ENCODE results near the gene BPIFA1.

BPIFA1 gene

GRCh38 chr20:33237989-33238388, 2.2 kb downstream of the BPIFA1 start:
- Histone ChIP-seq H3K9me3 (ENCODE audit: low read length) (no peaks in the 10 kb centered on the region), H3K4me2 (ENCODE audit: low read length) (no peak overlapping the region), H4K20me1 (ENCODE audit: insufficient read depth, low read length) (no peaks in the 10 kb centered on the region), H3K4me1 (ENCODE audit: insufficient read depth, low read length, severe bottlenecking) (no peaks in the 10 kb centered on the region), H3K36me3 (ENCODE audit: insufficient read depth, low read length) (no peaks in the 10 kb centered on the region), H3K27me3 (ENCODE audit: insufficient read depth, low read length) (0 out of 2 replicates have a peak, but pooled peaks cover 4% of the 10 kb centered on the region), H3K9ac (ENCODE audit: low read length) (no peak overlapping the region), H3F3A (ENCODE audit: insufficient read depth, low read length) (no peaks in the 10 kb centered on the region), H2AFZ (ENCODE audit: low read length) (no peak overlapping the region), H3K79me2 (ENCODE audit: insufficient read depth, low read length) (no peaks in the 10 kb centered on the region), H3K4me3 (ENCODE audit: low read depth, low read length, poor library complexity, severe bottlenecking) (no peak overlapping the region), H3K9me2 (ENCODE audit: low read depth, low read length) (no peaks in the 10 kb centered on the region), H3K27ac (ENCODE audit: low read depth, low read length, poor library complexity, severe bottlenecking) (no peak overlapping the region)
- TF ChIP-seq, protein P1, sequence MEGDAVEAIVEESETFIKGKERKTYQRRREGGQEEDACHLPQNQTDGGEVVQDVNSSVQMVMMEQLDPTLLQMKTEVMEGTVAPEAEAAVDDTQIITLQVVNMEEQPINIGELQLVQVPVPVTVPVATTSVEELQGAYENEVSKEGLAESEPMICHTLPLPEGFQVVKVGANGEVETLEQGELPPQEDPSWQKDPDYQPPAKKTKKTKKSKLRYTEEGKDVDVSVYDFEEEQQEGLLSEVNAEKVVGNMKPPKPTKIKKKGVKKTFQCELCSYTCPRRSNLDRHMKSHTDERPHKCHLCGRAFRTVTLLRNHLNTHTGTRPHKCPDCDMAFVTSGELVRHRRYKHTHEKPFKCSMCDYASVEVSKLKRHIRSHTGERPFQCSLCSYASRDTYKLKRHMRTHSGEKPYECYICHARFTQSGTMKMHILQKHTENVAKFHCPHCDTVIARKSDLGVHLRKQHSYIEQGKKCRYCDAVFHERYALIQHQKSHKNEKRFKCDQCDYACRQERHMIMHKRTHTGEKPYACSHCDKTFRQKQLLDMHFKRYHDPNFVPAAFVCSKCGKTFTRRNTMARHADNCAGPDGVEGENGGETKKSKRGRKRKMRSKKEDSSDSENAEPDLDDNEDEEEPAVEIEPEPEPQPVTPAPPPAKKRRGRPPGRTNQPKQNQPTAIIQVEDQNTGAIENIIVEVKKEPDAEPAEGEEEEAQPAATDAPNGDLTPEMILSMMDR (IDR thresholded peaks at IDR 0.05; ENCODE audit: low read length), result no peak

DNA sequence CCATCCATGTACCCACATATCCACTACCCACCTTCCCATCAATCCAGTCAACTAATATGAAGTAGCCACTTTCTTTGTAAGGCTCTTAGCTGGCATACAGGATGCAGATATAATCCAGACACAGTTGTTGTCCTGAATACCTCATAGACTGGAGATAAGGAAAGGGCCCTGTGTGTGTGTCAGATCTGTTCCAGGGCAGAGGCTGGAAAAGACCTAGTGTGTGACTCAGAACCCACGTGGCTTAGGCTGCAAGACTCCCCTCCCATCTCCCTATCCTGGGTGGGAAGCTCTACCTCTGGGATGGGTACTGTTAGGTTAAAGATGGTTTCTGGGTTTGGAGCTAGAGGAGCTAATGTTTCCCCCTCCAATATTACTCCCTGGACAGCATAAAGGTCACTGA, 3.6 kb downstream of the BPIFA1 start:
- Histone ChIP-seq H3K4me1 (ENCODE audit: insufficient read depth, low read length, severe bottlenecking) (no peaks in the 10 kb centered on the region), H2AFZ (ENCODE audit: low read length) (no peak overlapping the region), H3K27me3 (ENCODE audit: insufficient read depth, low read length) (no peaks in the 10 kb centered on the region), H3K9me3 (ENCODE audit: low read length) (no peaks in the 10 kb centered on the region), H3K27ac (ENCODE audit: low read depth, low read length, poor library complexity, severe bottlenecking) (no peak overlapping the region), H3K4me3 (ENCODE audit: low read depth, low read length, poor library complexity, severe bottlenecking) (no peak overlapping the region), H3K9ac (ENCODE audit: low read length) (no peak overlapping the region), H4K20me1 (ENCODE audit: insufficient read depth, low read length) (no peaks in the 10 kb centered on the region), H3K4me2 (ENCODE audit: low read length) (no peak overlapping the region), H3K36me3 (ENCODE audit: insufficient read depth, low read length) (no peaks in the 10 kb centered on the region), H3F3A (ENCODE audit: insufficient read depth, low read length) (no peaks in the 10 kb centered on the region), H3K79me2 (ENCODE audit: insufficient read depth, low read length) (no peaks in the 10 kb centered on the region), H3K9me2 (ENCODE audit: low read depth, low read length) (no peaks in the 10 kb centered on the region)
- TF ChIP-seq, protein P1 (IDR thresholded peaks at IDR 0.05; ENCODE audit: low read length), result no peak
- TF ChIP-seq EZH2 (IDR thresholded peaks at IDR 0.05; ENCODE audit: borderline replicate concordance, low read length), result no peak

DNA sequence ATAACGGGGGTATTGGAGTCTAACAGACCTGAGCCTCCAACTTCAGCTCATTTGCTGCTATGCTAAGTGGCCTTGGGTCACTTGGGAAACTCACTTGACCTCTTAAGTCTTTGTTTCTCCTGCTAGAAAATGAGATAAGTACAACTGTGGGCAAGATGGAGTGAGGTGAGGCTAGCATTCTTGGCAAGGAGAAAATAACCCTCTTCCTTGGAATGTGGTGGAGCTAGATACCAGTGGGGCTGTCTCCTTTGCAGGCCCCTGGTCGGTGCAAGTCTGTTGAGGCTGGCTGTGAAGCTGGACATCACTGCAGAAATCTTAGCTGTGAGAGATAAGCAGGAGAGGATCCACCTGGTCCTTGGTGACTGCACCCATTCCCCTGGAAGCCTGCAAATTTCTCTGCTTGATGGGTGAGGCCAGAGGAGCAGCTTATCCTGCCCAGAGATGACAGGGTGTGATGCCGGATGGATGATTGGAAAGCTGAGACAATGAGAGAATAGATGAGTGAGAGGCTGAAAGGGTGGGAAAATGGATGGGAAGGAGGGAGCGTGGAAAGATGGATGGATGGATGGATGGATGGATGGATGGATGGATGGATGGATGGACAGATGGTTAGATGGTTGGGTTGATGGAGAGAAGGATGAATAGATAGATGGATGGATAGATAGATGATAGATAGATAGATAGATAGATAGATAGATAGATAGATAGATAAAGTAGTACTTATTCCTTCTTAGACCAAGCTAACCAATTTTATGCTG, 4.4 kb downstream of the BPIFA1 start:
- Histone ChIP-seq H3K9me2 (ENCODE audit: low read depth, low read length) (no peaks in the 10 kb centered on the region), H4K20me1 (ENCODE audit: insufficient read depth, low read length) (no peaks in the 10 kb centered on the region), H3K9ac (ENCODE audit: low read length) (no peak overlapping the region), H3K4me2 (ENCODE audit: low read length) (no peak overlapping the region), H3K9me3 (ENCODE audit: low read length) (no peaks in the 10 kb centered on the region), H3K36me3 (ENCODE audit: insufficient read depth, low read length) (no peaks in the 10 kb centered on the region), H3F3A (ENCODE audit: insufficient read depth, low read length) (no peaks in the 10 kb centered on the region), H3K27me3 (ENCODE audit: insufficient read depth, low read length) (no peaks in the 10 kb centered on the region), H3K4me1 (ENCODE audit: insufficient read depth, low read length, severe bottlenecking) (no peaks in the 10 kb centered on the region), H3K4me3 (ENCODE audit: low read depth, low read length, poor library complexity, severe bottlenecking) (no peak overlapping the region), H3K79me2 (ENCODE audit: insufficient read depth, low read length) (no peaks in the 10 kb centered on the region), H3K27ac (ENCODE audit: low read depth, low read length, poor library complexity, severe bottlenecking) (no peak overlapping the region), H2AFZ (ENCODE audit: low read length) (no peak overlapping the region)
- TF ChIP-seq EZH2 (IDR thresholded peaks at IDR 0.05; ENCODE audit: borderline replicate concordance, low read length), result no peak
- TF ChIP-seq, protein P1 (IDR thresholded peaks at IDR 0.05; ENCODE audit: low read length), result no peak

Data from OCI-LY1 (cell line).